ENCODE data around the gene LPP.
A peak's percentile ranks its signal among the peaks of the same experiment; 100 is the strongest.

The LPP gene

DNA sequence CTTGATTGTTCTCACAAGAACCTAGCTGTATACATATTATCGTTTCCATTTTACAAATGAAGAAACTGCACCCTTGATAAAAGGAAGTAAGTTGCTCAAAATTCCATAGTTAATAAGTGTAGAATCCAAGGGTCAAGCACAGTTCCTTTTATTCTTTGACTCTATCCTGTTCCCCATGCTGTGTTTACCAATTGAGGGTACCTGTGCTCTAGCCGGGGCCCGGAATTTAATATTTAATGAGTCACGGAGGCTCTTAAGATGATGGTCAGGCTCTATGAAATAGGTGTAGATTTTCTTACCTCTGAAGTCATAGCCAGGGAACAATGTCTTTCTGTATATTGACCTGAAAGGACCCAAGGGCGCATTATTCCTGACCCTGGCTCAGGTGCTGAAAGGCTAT lies 65.2 kb downstream of the LPP start:
- no peak overlapping the region for H3K4ac ChIP-seq (ENCODE audit: low read depth, low read length)
- no peak overlapping the region for H2BK15ac ChIP-seq (replicated peaks; ENCODE audit: low read depth)
- H3K27me3 ChIP-seq (ENCODE audit: insufficient read depth, low read length, poor library complexity): no peaks in the 10 kb centered on the region
- H3K9ac ChIP-seq (ENCODE audit: low read length): no peak overlapping the region
- no peak overlapping the region for H2AK5ac ChIP-seq (ENCODE audit: low read length)
- no peak overlapping the region for H3K23ac ChIP-seq (ENCODE audit: low read length)
- no peak overlapping the region for H2BK5ac ChIP-seq (ENCODE audit: low read length)
- DNase-seq: no peak
- H3K79me1 ChIP-seq (ENCODE audit: low read length): peaks cover 23% of the 10 kb centered on the region
- no peak overlapping the region for H3K4me3 ChIP-seq (ENCODE audit: low read length)
- no peak overlapping the region for H4K5ac ChIP-seq (ENCODE audit: low read length)
- H3K79me2 ChIP-seq (ENCODE audit: control insufficient read depth, insufficient read depth, low read length): peaks cover 19% of the 10 kb centered on the region
- H3K4me1 ChIP-seq (ENCODE audit: control insufficient read depth, low read depth, low read length): peaks cover 3% of the 10 kb centered on the region
- no peak overlapping the region for H3K4me2 ChIP-seq (ENCODE audit: low read length)
- no peak overlapping the region for H3K18ac ChIP-seq (ENCODE audit: low read length)
- no peak overlapping the region for H3K27ac ChIP-seq (ENCODE audit: low read depth, low read length)
- H4K8ac ChIP-seq (ENCODE audit: low read depth, low read length): no peak overlapping the region
- H2BK120ac ChIP-seq (ENCODE audit: low read depth, low read length): no peak overlapping the region
- no peaks in the 10 kb centered on the region for H3K36me3 ChIP-seq (ENCODE audit: control insufficient read depth, insufficient read depth, low read length)
- no peak overlapping the region for H3K56ac ChIP-seq (ENCODE audit: low read length)
- no CpG with 5 or more reads among the region's 5 CpGs for WGBS (ENCODE audit: extremely low coverage, insufficient coverage, low lambda C conversion rate)

DNA sequence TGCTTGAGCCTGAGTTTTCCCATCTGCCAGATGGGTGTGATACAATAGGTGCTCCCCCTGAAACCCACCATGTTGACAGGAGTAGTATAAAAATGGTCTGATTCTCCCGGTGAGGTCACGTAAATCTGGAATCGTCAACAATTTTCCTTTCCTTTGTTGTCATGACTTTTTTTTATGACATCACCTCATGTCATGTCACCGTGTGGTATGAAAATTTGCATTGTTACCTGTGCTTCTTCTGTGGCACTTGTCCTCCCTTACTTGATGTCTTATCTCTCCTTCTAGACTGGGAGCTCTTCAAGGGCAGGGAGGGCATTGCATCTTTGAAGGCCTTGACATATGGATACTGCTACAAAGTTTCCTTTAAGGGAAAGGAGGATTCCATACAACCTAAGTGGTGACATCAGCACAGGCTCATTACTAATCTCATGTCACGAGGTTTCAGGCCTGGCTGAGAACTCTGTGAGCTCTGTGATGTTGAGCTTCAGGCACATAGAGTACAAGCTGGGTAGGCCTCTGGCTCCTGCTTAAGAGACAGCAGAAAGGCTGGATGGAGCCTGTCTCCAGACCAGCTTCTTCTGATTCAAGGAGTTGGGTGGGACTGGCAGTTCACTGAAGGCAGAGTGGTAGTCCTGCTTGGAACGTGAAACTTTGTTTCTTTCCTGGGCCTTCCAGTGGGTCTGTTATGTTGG lies 66.3 kb downstream of the LPP start:
- no peak overlapping the region for H3K56ac ChIP-seq (ENCODE audit: low read length)
- H3K23ac ChIP-seq (ENCODE audit: low read length): no peak overlapping the region
- DNase-seq: no peak
- no peak overlapping the region for H3K18ac ChIP-seq (ENCODE audit: low read length)
- H2BK5ac ChIP-seq (ENCODE audit: low read length): no peak overlapping the region
- H4K8ac ChIP-seq (ENCODE audit: low read depth, low read length): no peak overlapping the region
- H2AK5ac ChIP-seq (ENCODE audit: low read length): no peak overlapping the region
- H3K27me3 ChIP-seq (ENCODE audit: insufficient read depth, low read length, poor library complexity): no peaks in the 10 kb centered on the region
- no peak overlapping the region for H2BK120ac ChIP-seq (ENCODE audit: low read depth, low read length)
- no peak overlapping the region for H4K5ac ChIP-seq (ENCODE audit: low read length)
- no peak overlapping the region for H3K4me2 ChIP-seq (ENCODE audit: low read length)
- H3K4ac ChIP-seq (ENCODE audit: low read depth, low read length): no peak overlapping the region
- H2BK15ac ChIP-seq (replicated peaks; ENCODE audit: low read depth): no peak overlapping the region
- H3K79me1 ChIP-seq (ENCODE audit: low read length): peaks cover 27% of the 10 kb centered on the region
- H3K79me2 ChIP-seq (ENCODE audit: control insufficient read depth, insufficient read depth, low read length): peaks cover 24% of the 10 kb centered on the region
- no peak overlapping the region for H3K9ac ChIP-seq (ENCODE audit: low read length)
- H3K36me3 ChIP-seq (ENCODE audit: control insufficient read depth, insufficient read depth, low read length): no peaks in the 10 kb centered on the region
- no peak overlapping the region for H3K4me3 ChIP-seq (ENCODE audit: low read length)
- peaks cover 3% of the 10 kb centered on the region for H3K4me1 ChIP-seq (ENCODE audit: control insufficient read depth, low read depth, low read length)
- WGBS (ENCODE audit: extremely low coverage, insufficient coverage, low lambda C conversion rate): no CpG with 5 or more reads among the region's 6 CpGs
- H3K27ac ChIP-seq (ENCODE audit: low read depth, low read length): no peak overlapping the region

DNA sequence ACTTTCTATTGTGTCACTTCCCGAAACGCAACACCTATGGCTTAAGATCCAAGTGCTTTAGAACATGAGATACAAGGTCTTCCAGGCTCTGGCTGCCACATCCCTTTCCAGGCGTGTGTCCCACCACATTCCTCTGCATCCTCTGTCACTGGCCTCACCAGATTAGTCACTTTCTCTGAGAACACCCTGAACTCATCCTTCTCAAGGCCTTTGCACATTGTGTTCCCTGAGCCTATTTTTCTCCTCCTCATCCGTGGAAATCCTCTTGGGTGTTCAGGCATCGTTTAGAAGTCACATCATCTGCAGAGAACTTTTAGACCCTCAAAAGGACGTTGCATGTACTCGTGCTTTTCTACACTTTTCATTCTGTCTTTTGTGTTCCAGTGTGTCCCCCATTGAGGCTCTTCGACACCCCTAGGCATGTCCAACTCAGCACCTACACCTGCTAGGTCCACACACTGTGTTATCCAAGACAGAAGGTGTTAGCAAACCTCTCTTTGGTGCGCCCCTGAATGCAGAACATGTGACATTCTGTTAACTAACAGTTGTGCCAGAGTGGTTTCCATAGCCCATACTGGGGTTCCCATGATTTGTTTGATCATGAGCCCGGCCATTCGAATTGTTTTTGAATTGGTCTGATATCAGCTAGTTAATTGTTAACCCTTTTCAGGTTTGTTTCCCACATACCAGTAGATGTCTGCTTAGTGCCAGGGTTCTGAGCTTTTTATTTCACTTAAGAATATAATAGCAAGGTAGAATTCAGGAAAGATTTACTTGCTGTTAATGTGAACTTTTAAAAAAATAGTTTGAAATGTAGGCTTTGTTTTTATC lies 67.2 kb downstream of the LPP start:
- Histone ChIP-seq H3K4ac (ENCODE audit: low read depth, low read length) (no peak overlapping the region), H3K27ac (ENCODE audit: low read depth, low read length) (no peak overlapping the region), H4K8ac (ENCODE audit: low read depth, low read length) (no peak overlapping the region), H3K4me3 (ENCODE audit: low read length) (no peak overlapping the region), H3K23ac (ENCODE audit: low read length) (no peak overlapping the region), H3K18ac (ENCODE audit: low read length) (no peak overlapping the region), H2BK120ac (ENCODE audit: low read depth, low read length) (no peak overlapping the region), H2BK5ac (ENCODE audit: low read length) (no peak overlapping the region), H3K36me3 (ENCODE audit: control insufficient read depth, insufficient read depth, low read length) (no peaks in the 10 kb centered on the region), H3K4me2 (ENCODE audit: low read length) (no peak overlapping the region), H2AK5ac (ENCODE audit: low read length) (no peak overlapping the region), H4K5ac (ENCODE audit: low read length) (no peak overlapping the region), H3K9ac (ENCODE audit: low read length) (no peak overlapping the region), H3K4me1 (ENCODE audit: control insufficient read depth, low read depth, low read length) (peaks cover 3% of the 10 kb centered on the region), H3K79me2 (ENCODE audit: control insufficient read depth, insufficient read depth, low read length) (peaks cover 25% of the 10 kb centered on the region), H3K79me1 (ENCODE audit: low read length) (peaks cover 29% of the 10 kb centered on the region), H3K27me3 (ENCODE audit: insufficient read depth, low read length, poor library complexity) (no peaks in the 10 kb centered on the region), H3K56ac (ENCODE audit: low read length) (no peak overlapping the region), H2BK15ac (replicated peaks; ENCODE audit: low read depth) (no peak overlapping the region)
- no CpG with 5 or more reads among the region's 11 CpGs for WGBS (ENCODE audit: extremely low coverage, insufficient coverage, low lambda C conversion rate)
- peak; percentile 59 for DNase-seq

DNA sequence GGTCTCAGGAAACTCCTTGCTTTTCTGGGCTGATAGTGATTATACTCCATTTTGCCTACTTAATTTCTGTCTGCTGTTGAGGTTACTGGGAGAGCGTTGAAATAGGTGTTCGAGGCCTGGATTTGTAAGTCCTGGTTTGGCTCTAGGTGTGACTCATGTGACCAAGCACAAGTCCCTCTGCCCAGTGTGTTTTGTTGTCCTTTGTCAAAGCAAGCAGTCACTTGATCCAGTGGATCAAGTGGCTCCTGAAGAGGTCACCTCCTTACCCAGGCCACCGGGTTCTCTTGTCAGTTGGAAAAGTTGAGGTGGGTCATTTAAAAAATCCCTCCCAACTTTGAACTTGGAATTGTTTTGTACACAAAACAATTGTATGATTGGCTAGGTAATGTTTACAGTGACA lies 70.0 kb downstream of the LPP start:
- H4K5ac ChIP-seq (ENCODE audit: low read length): no peak overlapping the region
- WGBS (ENCODE audit: extremely low coverage, insufficient coverage, low lambda C conversion rate): no CpG with 5 or more reads among the region's 3 CpGs
- H3K79me1 ChIP-seq (ENCODE audit: low read length): peaks cover 33% of the 10 kb centered on the region
- no peaks in the 10 kb centered on the region for H3K36me3 ChIP-seq (ENCODE audit: control insufficient read depth, insufficient read depth, low read length)
- no peak overlapping the region for H3K4ac ChIP-seq (ENCODE audit: low read depth, low read length)
- peaks cover 3% of the 10 kb centered on the region for H3K4me1 ChIP-seq (ENCODE audit: control insufficient read depth, low read depth, low read length)
- H2BK5ac ChIP-seq (ENCODE audit: low read length): no peak overlapping the region
- H2BK120ac ChIP-seq (ENCODE audit: low read depth, low read length): no peak overlapping the region
- no peak overlapping the region for H2AK5ac ChIP-seq (ENCODE audit: low read length)
- H3K9ac ChIP-seq (ENCODE audit: low read length): no peak overlapping the region
- DNase-seq: no peak
- no peak overlapping the region for H3K4me2 ChIP-seq (ENCODE audit: low read length)
- no peak overlapping the region for H3K23ac ChIP-seq (ENCODE audit: low read length)
- H3K27ac ChIP-seq (ENCODE audit: low read depth, low read length): no peak overlapping the region
- no peak overlapping the region for H3K56ac ChIP-seq (ENCODE audit: low read length)
- H3K27me3 ChIP-seq (ENCODE audit: insufficient read depth, low read length, poor library complexity): no peaks in the 10 kb centered on the region
- H3K79me2 ChIP-seq (ENCODE audit: control insufficient read depth, insufficient read depth, low read length): peaks cover 29% of the 10 kb centered on the region
- no peak overlapping the region for H2BK15ac ChIP-seq (replicated peaks; ENCODE audit: low read depth)
- no peak overlapping the region for H4K8ac ChIP-seq (ENCODE audit: low read depth, low read length)
- H3K4me3 ChIP-seq (ENCODE audit: low read length): no peak overlapping the region
- no peak overlapping the region for H3K18ac ChIP-seq (ENCODE audit: low read length)

DNA sequence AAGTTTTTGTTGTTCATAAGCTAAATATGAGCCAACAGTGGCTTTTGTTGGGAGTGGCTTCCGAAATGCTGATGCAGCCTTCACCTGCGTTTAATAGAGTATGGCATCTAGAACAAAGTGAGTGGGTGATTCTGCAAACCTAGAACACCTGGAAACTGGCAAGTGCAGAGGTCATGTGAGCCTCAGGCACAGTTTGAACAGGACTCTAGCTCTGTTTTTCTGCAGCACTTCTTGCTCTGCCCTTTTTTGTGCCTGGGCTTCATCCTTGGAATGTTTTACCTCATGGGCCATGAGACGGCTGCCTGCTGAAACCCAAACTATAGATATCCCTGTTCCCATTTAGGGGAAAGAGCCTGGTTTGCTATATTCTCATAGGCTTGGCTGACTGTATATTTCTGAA lies 73.5 kb downstream of the LPP start:
- Histone ChIP-seq H3K18ac (ENCODE audit: low read length) (no peak overlapping the region), H3K4ac (ENCODE audit: low read depth, low read length) (no peak overlapping the region), H3K79me2 (ENCODE audit: control insufficient read depth, insufficient read depth, low read length) (peaks cover 18% of the 10 kb centered on the region), H3K4me2 (ENCODE audit: low read length) (no peak overlapping the region), H3K9ac (ENCODE audit: low read length) (no peak overlapping the region), H3K23ac (ENCODE audit: low read length) (no peak overlapping the region), H3K4me1 (ENCODE audit: control insufficient read depth, low read depth, low read length) (peaks cover 7% of the 10 kb centered on the region), H4K5ac (ENCODE audit: low read length) (no peak overlapping the region), H3K27me3 (ENCODE audit: insufficient read depth, low read length, poor library complexity) (no peaks in the 10 kb centered on the region), H3K27ac (ENCODE audit: low read depth, low read length) (no peak overlapping the region), H2BK15ac (replicated peaks; ENCODE audit: low read depth) (no peak overlapping the region), H2BK5ac (ENCODE audit: low read length) (no peak overlapping the region), H4K8ac (ENCODE audit: low read depth, low read length) (no peak overlapping the region), H3K79me1 (ENCODE audit: low read length) (peaks cover 19% of the 10 kb centered on the region), H2BK120ac (ENCODE audit: low read depth, low read length) (no peak overlapping the region), H3K56ac (ENCODE audit: low read length) (no peak overlapping the region), H3K36me3 (ENCODE audit: control insufficient read depth, insufficient read depth, low read length) (no peaks in the 10 kb centered on the region), H3K4me3 (ENCODE audit: low read length) (no peak overlapping the region), H2AK5ac (ENCODE audit: low read length) (no peak overlapping the region)
- no CpG with 5 or more reads among the region's 3 CpGs for WGBS (ENCODE audit: extremely low coverage, insufficient coverage, low lambda C conversion rate)
- no peak for DNase-seq
